Natural killer cell treated with Interleukin-12 subunit alpha and Interleukin-12 subunit beta and Interleukin-15 and Interleukin-18, amount 100 ng/mL, for 72 hours (primary cell): ENCODE results near the gene XXYLT1. TPM values are rescaled to one million over a fixed set of nuclear protein-coding genes. Genes with fewer than 3 reads are reported as not detected.
A peak's percentile ranks its signal among the peaks of the same experiment; 100 is the strongest.

Experiments
- ATAC-seq, 2 donors: fragments of 150-1000 bp; cut with Tn5 transposase in 1 of 2; sonication (Bioruptor Pico), chemical (Tn5 transposase) in 1 of 2; 2 replicates each; pipeline ENCODE4 v1.10.0; 2021
- DNase-seq: peaks from one replicate; pipeline ENCODE4 v3.0.0; 2022; ENCODE audit warnings: low spot score
- H3K27ac Mint-ChIP-seq, 2 donors: 1 replicate in 1 of 2; 2 replicates in 1 of 2; pipeline ENCODE4 v1.8.0; 2022; ENCODE audit warnings: mixed read lengths in 2 of 2, mild to moderate bottlenecking in 1 of 2, moderate library complexity in 1 of 2
- H3K27me3 Mint-ChIP-seq, 2 donors: 1 replicate in 1 of 2; 2 replicates in 1 of 2; pipeline ENCODE4 v1.8.0; 2022; ENCODE audit warnings: mixed read lengths in 2 of 2
- H3K36me3 Mint-ChIP-seq: one replicate; pipeline ENCODE4 v1.8.0; 2022; ENCODE audit warnings: mixed read lengths
- H3K4me1 Mint-ChIP-seq, 2 donors: 1 replicate in 1 of 2; 2 replicates in 1 of 2; pipeline ENCODE4 v1.8.0; 2022; ENCODE audit warnings: low read depth in 2 of 2, mixed read lengths in 2 of 2, mild to moderate bottlenecking in 1 of 2
- H3K4me3 Mint-ChIP-seq: one replicate; pipeline ENCODE4 v1.8.0; 2022; ENCODE audit warnings: mixed read lengths
- H3K9me3 Mint-ChIP-seq: 2 replicates; pipeline ENCODE4 v1.8.0; 2022; ENCODE audit warnings: mixed read lengths
- total RNA-seq, 2 donors: library from RNA; stranded (reverse); gene quantifications; one replicate each; pipeline ENCODE4 v1.2.3, GENCODE V29; 2022

XXYLT1 gene
- total RNA-seq, 2 donors from 2014 or later: 10.5 to 16.2 TPM

DNA sequence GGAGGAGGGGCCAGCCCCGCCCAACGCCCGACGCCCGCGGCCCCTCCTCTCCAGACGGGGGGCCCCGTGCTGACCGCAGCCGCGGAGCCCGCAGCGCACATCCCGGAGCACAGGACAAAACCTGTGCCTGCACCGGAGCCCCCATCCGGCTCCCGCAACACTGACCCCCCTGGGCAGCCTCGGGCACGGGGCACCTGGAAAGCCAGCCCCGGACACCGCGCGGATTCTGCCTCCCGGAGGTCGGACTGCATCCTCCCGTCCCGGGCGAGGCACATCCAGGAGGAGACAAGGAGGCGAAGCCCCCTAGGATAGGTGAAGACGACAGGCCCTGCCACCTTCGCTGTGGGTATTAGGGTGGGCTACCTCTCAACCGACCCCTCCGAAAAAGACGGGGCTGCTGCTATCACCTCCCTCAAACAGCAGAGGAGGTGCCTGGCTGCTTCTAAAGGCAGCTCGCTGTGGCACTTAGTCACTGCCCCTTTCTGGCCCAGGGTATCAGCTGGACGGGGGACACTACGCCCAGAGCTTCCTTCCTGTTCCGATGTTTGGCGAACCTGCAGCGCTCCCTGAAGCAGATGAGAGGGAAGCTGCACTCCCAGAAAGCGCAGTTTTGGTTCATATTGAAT, 10.6 kb downstream of the XXYLT1 start:
- H3K4me3 Mint-ChIP-seq: peak overlapping the region; percentile 81
- peaks cover 7 to 16% of the 10 kb centered on the region in 2 donors for H3K4me1 Mint-ChIP-seq
- no peaks in the 10 kb centered on the region for H3K9me3 Mint-ChIP-seq
- peak overlapping the region in 1 of 2 donors; percentile 59 for H3K27ac Mint-ChIP-seq
- DNase-seq: no peak
- peak; percentile 4 to 52 for ATAC-seq
- H3K27me3 Mint-ChIP-seq: no peaks in the 10 kb centered on the region
- no peaks in the 10 kb centered on the region for H3K36me3 Mint-ChIP-seq

DNA sequence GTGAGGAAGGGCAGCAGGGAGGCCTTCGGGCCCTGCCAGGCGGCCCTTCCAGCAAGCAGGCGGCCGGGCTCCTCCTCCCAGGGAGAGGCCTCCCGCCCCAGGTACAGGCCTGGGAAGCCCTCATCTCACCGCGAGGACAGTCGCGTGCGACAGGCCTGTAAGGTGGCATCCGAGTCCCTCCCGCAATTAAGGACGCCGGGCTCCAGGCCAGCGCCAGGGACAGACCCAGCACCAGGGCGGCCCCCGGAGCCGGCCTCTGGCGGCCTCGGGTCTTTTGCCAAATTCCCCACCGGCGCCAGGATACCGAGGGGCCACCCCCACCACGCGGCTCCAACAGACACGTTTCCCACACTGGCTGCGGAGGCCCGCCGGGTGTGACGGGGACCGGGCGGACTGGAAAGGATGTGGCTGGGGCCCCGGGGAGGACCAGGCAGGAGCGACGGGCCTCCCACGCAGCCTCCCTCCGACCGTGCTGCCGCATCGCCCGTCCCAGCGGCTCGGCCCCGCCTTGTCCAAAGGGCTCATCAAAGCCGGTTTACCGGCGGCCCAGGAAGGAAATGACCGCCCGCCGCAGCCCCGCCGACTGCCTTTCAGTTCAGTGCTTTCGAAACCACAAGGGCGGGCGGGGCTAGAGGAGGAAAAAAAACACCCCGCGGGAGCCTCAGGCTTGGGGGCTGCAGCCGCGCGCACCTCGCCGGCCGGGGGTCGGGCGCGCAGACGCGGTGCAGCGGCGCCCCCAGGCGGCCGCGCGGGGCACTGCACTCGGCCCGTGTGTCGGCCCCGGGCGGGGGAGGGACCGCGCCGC, 11.3 kb downstream of the XXYLT1 start:
- Mint-ChIP-seq H3K36me3 (no peaks in the 10 kb centered on the region), H3K4me1 (peaks cover 7 to 16% of the 10 kb centered on the region in 2 donors), H3K4me3 (peak overlapping the region; percentile 54), H3K9me3 (no peaks in the 10 kb centered on the region), H3K27ac (peak overlapping the region in 1 of 2 donors; percentile 46), H3K27me3 (no peaks in the 10 kb centered on the region)
- DNase-seq (peak; percentile 94), ATAC-seq (peak; percentile 89 to 90)

DNA sequence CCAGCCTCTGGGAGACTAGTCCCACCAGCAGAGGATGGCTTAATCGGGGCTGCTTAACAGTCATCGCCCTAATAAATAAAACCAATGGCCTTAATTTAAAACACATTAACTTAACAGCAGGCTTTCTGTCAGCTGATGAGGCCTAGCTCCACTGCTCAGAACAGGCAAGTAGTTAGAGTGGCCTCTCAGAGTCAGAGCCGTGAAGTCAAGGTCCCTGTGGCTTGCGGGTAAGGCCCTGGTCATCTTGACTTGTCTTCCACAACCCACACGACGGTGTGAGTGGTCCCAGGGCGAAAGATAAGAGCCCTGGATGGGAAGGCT, 11.8 kb downstream of the XXYLT1 start:
- ATAC-seq: peak in 1 of 2 donors; percentile 2
- Mint-ChIP-seq H3K4me3 (peak overlapping the region; percentile 47), H3K36me3 (no peaks in the 10 kb centered on the region), H3K27ac (peak overlapping the region in 1 of 2 donors; percentile 46), H3K9me3 (no peaks in the 10 kb centered on the region), H3K4me1 (peaks cover 7 to 16% of the 10 kb centered on the region in 2 donors), H3K27me3 (no peaks in the 10 kb centered on the region)
- no peak for DNase-seq

DNA sequence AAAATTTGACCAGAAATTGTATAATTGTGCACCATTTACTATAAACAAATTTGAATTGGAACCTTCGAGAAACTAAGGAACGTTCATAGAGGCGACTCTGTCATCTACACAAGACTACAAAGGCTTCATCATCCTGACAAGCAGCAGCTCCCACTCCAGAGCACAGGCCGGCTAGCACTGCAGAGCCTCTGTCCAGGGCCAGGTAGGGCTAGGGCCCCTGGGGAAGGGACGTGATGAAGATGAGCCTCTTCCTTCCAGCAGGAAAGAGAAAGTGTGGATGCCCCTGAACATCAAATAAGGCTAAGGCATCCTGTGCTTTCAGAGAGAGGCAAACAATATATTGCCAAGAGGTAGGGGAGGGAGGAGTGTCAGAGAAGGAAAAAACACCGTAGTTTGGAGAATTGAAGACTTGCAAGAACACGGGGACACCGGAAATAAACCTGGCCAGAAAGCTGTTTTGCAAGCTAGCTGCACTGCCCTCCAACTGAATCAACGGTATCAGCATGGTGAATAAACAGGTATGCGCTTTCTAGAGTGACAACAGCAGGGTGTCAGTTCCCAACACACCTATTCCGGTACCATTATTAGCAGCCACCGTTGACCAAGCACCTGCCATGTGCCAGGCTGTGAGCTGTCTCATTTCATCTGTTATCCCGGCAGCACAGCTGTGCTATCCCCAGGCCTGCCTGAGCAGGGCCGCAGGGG, 12.4 kb downstream of the XXYLT1 start:
- no peaks in the 10 kb centered on the region for H3K9me3 Mint-ChIP-seq
- peak overlapping the region; percentile 47 for H3K4me3 Mint-ChIP-seq
- H3K27me3 Mint-ChIP-seq: no peaks in the 10 kb centered on the region
- ATAC-seq: no peak
- peak overlapping the region in 1 of 2 donors; percentile 46 for H3K27ac Mint-ChIP-seq
- DNase-seq: no peak
- H3K36me3 Mint-ChIP-seq: no peaks in the 10 kb centered on the region
- H3K4me1 Mint-ChIP-seq: peaks cover 7 to 16% of the 10 kb centered on the region in 2 donors

DNA sequence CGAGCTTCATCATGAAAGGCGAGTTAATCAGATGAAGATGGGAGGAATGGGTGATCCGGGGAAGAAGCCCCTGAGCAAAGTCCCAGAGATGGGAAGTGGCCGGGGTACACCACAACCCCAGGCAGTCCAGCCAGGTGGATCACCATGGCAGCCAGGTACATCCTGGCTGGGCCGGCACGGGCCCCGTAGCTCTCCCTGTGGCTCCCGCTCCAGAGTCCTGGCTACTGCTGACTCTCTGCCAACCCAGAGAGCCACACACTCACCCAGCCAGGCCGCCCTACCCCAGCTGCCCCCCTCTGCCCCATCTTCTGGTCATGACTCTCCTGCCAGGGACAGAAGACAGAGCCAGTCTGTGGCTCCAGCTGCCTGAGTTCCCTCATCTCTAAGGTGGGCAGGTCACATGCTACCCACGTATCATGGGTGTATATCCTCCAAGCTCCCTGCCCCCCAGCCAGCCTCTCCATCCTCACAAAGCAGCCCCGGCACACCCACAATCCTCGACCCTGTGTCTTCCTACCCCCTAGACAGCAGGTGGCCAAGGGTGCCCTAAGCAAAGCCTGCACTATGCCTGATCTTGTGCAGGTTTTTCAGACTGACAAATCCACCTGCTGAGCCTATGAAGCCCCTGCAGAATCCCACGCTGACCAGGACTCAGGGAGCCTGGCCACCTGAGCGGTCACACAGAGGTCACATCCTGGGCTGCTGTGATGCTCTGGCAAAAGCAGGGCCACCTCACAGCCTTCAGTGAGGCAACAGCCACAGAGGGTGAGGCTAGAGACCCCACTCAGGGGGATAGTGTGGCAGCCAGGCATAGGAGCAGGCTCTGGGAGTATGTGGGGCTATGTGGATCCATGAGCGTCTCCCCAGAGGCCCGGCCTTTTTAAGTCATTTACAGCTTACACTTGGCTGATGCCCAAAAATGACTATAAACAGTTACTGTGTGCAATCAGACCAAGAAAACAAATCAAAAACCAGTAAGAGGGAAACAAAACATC, 13.2 kb downstream of the XXYLT1 start:
- Mint-ChIP-seq H3K27me3 (no peaks in the 10 kb centered on the region), H3K36me3 (no peaks in the 10 kb centered on the region), H3K9me3 (no peaks in the 10 kb centered on the region), H3K27ac (peak overlapping the region; percentile 46 to 64), H3K4me1 (peaks cover 7 to 16% of the 10 kb centered on the region in 2 donors), H3K4me3 (no peak overlapping the region)
- no peak for ATAC-seq
- DNase-seq: peak; percentile 60

DNA sequence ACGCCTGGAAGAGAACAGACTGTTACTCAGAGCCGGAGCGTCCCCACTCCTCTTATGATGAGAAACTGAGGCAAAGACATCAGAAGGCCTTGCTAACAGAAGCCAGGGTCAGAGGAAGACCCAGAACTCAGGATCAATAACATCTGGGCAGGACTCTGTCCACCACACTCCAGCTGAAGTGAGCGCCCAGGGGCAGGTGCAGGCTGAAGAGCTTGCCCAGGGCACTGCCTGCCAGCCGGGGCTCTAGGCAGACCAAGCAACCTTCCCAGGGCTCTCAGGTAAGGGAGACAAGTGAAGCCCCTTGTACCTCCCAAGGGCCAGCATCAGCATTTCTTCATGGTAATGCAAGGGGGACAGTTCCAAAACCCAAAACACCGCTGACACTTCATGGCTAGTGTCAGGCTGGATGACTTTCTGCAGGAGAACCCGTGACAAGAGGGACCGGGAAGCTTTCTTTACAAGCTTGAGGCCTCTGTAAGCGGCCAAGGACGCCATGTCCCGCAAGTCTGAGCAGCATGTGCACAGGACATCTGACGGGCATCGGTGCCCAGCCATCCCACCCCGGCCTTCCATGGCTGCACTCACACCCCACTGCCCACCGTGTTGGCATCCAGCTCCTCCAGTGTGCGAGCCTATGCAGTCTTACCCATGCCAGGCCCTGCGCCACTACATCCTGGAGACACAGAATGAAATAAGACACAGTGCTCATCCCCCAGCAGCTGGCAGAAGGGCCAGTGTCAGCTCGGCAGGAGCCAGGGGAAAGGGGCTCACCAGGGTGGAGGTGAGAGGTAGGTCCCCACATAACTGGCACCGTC, 14.1 kb downstream of the XXYLT1 start:
- Mint-ChIP-seq H3K36me3 (no peaks in the 10 kb centered on the region), H3K27ac (peak overlapping the region in 1 of 2 donors; percentile 64), H3K4me3 (no peak overlapping the region), H3K9me3 (no peaks in the 10 kb centered on the region), H3K4me1 (peaks cover 9 to 16% of the 10 kb centered on the region in 2 donors), H3K27me3 (no peaks in the 10 kb centered on the region)
- ATAC-seq (no peak), DNase-seq (no peak)

DNA sequence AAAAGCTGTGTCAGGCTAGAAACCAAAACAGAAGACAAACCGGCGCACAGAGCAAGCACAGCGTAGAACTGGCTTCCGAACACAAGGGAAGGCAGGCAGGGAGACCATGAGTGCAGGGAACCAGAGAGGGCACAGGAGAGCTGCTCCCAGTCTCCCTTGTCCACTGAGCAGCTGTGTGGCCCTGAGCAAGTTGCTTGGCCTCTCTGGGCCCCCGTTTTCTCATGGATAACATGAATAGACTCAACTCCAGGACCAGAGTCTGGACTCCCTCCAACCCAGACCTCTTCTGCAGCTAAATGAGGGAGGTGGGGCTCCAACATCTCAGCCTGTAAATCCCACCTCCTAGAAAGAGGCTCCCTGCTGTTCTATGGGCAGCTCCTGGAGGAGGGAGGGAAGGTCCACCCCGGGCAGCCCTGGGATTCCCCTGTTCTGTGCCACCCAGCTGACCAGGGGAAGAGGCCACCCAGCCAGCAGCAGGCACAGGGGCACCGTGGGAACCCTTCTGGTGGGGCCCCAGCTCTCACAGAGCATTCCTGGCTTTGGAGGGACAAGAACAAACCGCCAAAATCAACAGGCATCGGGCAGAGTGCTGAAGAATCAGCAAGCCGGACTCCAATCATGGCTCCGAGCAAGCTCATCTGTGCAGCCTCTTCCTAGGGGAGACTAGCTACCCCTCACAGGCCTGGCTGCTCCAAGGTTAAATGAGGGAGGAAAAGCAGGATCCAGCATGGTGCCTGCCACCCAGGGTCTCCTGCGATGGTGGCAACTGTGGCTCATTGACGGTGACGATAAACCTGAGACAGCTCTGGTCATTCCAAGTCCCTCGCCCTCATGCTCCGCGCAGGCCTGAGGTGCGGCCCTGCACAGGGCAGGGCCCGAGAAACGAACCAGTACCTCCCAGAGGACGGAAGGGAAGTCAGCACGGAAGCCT, 15.1 kb downstream of the XXYLT1 start:
- H3K4me1 Mint-ChIP-seq: peaks cover 11 to 12% of the 10 kb centered on the region in 2 donors
- DNase-seq (no peak), ATAC-seq (no peak)
- H3K27me3 Mint-ChIP-seq: no peaks in the 10 kb centered on the region
- H3K36me3 Mint-ChIP-seq: no peaks in the 10 kb centered on the region
- no peaks in the 10 kb centered on the region for H3K9me3 Mint-ChIP-seq
- H3K4me3 Mint-ChIP-seq: no peak overlapping the region
- H3K27ac Mint-ChIP-seq: no peak overlapping the region

DNA sequence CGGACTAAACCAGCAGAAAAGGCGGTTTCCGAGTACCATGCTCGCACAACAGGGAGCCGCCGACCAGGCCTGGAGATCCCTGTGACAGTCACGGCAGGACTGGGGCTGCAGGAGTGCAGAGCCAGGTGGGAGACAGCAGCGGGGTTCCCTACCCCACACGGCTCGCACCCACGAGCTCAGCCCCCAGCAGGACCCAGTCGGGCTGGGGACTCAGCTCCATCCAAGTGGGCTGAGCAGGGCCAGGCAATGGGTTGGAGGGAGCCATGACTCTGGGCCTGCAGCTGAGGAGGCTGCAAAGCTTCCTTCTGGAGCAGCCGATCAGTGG, 15.8 kb downstream of the XXYLT1 start:
- Mint-ChIP-seq H3K9me3 (no peaks in the 10 kb centered on the region), H3K27me3 (no peaks in the 10 kb centered on the region), H3K4me3 (no peak overlapping the region), H3K4me1 (peaks cover 7 to 14% of the 10 kb centered on the region in 2 donors), H3K36me3 (no peaks in the 10 kb centered on the region), H3K27ac (no peak overlapping the region)
- ATAC-seq: no peak
- no peak for DNase-seq

DNA sequence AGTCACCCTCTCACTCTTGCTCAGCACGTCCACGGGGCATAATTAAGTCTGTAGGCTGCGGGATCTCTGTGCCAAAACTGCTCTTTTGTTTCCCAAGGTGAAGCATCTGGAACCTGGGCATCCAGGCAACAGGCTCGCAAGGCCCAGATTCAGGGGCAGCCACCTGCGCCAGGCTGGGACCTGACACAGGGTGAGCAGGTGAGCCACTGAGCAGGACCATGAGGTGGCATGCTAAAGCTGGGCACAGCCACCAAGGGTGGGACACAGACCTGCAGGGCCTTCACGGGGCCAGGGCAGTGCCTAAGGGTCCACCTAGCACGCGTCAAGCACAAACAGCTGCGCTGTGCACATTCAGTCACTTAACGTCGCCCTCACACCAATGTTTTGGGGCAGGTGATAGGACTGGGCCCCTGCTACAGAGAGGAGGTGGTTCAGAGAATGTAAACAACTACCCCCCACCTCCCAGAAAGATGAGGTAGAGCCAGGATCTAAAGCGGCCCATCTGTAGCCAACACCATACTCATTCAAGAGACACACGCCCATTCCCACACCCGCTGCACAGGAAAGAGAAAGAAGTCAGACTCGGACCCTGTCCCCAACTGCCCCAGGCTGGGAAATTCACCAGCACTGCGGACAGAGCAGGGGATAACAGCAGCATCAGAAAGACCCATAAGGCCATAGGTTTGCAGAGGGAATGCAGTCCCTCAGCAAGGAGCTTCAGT, 16.3 kb downstream of the XXYLT1 start:
- H3K4me1 Mint-ChIP-seq: peaks cover 7 to 14% of the 10 kb centered on the region in 2 donors
- DNase-seq (no peak), ATAC-seq (no peak)
- H3K27me3 Mint-ChIP-seq: no peaks in the 10 kb centered on the region
- no peaks in the 10 kb centered on the region for H3K36me3 Mint-ChIP-seq
- no peak overlapping the region for H3K27ac Mint-ChIP-seq
- H3K9me3 Mint-ChIP-seq: no peaks in the 10 kb centered on the region
- H3K4me3 Mint-ChIP-seq: no peak overlapping the region

DNA sequence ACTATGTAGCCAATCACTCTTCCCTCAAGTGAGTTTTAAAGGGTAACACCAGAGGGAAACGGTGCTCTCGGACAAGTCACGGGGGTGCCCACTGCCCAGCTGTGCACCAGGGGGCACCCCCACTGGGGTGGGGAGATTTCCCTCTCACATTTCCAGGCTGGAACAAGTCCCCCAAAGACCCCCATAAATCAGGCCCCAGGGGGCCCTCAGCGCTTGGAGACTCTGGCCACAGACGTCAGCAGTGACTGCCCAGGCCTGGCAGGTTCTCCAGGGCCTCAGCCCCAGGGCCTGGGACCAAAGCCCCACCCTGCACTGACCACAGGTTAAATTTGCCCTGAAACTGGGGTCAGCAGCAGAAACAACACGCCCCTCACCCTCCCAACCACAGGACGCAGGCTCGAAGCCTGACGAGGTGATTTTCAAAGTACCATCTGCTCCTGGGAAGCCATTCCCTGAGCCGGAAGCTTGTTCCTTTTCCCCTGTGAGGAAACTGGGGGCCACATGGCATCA, 17.0 kb downstream of the XXYLT1 start:
- H3K27me3 Mint-ChIP-seq: no peaks in the 10 kb centered on the region
- H3K4me3 Mint-ChIP-seq: no peak overlapping the region
- H3K36me3 Mint-ChIP-seq: no peaks in the 10 kb centered on the region
- no peaks in the 10 kb centered on the region for H3K9me3 Mint-ChIP-seq
- H3K27ac Mint-ChIP-seq: no peak overlapping the region
- peaks cover 6 to 14% of the 10 kb centered on the region in 2 donors for H3K4me1 Mint-ChIP-seq
- DNase-seq (no peak), ATAC-seq (no peak)

DNA sequence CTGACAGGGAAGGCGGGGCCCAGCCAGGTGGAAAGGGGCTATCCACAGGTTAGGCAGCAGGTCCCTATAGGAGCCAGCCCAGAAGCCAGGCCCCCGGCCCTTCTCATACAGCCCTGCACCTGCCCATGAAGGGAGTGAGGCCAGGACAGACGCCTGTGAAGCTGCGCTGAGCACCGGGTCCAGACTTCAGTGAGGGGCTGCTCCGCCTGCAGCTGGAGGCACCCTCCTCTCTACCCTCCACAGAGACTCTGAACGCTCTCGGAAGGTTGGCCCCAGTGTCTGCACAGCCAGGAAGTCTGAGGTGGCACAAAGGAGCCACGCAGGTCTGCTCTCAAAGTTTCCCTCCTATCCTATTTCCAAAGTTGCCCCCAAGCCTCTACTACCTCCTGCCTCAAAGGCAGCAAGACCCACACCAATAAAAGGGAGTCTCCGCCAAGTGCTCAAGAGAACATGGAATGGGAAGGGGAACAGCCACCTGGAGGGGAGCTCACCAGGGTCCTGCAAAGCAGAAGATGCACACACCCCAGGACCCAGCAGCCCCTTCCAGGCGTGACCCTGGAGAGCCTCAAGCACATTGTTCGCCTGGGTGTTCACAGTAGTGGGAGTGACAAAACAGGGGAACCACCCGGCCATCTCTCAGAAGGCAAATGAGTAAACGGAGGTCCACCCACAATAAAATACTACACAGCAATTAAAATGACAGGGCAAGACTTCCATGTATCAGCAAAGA, 19.5 kb downstream of the XXYLT1 start:
- no peak overlapping the region for H3K27ac Mint-ChIP-seq
- DNase-seq (no peak), ATAC-seq (no peak)
- H3K27me3 Mint-ChIP-seq: no peaks in the 10 kb centered on the region
- H3K4me3 Mint-ChIP-seq: no peak overlapping the region
- H3K9me3 Mint-ChIP-seq: no peaks in the 10 kb centered on the region
- peaks cover 0 to 17% of the 10 kb centered on the region in 2 donors for H3K4me1 Mint-ChIP-seq
- H3K36me3 Mint-ChIP-seq: no peaks in the 10 kb centered on the region
